H1 (cell line): ENCODE results near the gene ZNF555. TPM values are rescaled to one million over a fixed set of nuclear protein-coding genes. Genes with fewer than 3 reads are reported as not detected.

Experiments
- CBX8 ChIP-seq: fragments of 300-800, 300-1000 bp; sonication (generic); IDR thresholded peaks from 2 replicates; pipeline ENCODE4 v1.7.1; 2016; ENCODE audit warnings: low read depth, low read length, borderline replicate concordance
- EP300 ChIP-seq, 2 experiments: IDR thresholded peaks; 1 replicate in 1 of 2; 2 replicates in 1 of 2; pipeline ENCODE4 v1.6.1; 2011 to 2012; ENCODE audit warnings: low read depth in 2 of 2, low read length in 2 of 2, mild to moderate bottlenecking in 2 of 2, borderline replicate concordance in 1 of 2, inconsistent platforms in 1 of 2, moderate library complexity in 1 of 2
- HDAC2 ChIP-seq, 2 experiments: fragments of 300-600 bp in 1 of 2; sonication (generic) in 1 of 2; IDR thresholded peaks; 2 replicates each; pipeline ENCODE4 v1.6.1; 2011 to 2012; ENCODE audit warnings: low read depth in 2 of 2, low read length in 2 of 2, mild to moderate bottlenecking in 2 of 2, moderate library complexity in 2 of 2, borderline replicate concordance in 1 of 2, inconsistent platforms in 1 of 2
- JUND ChIP-seq: IDR thresholded peaks from 2 replicates; pipeline ENCODE4 v1.6.1; 2011; ENCODE audit warnings: mild to moderate bottlenecking, improper control_type of control experiment, low read length
- POLR2A ChIP-seq, 2 experiments: IDR thresholded peaks; 1 replicate in 1 of 2; 2 replicates in 1 of 2; pipeline ENCODE4 v1.6.1; 2011; ENCODE audit warnings: low read depth in 2 of 2, low read length in 2 of 2, mild to moderate bottlenecking in 2 of 2; ENCODE audit errors: control extremely low read depth in 1 of 2
- TBP ChIP-seq: IDR thresholded peaks from 2 replicates; pipeline ENCODE4 v1.6.1; 2011; ENCODE audit warnings: low read depth, low read length, improper control_type of control experiment
- YY1 ChIP-seq: IDR thresholded peaks from 2 replicates; pipeline ENCODE4 v1.6.1; 2011; ENCODE audit warnings: low read depth, mild to moderate bottlenecking, low read length
- polyA plus RNA-seq, 7 experiments: library from polyadenylated mRNA; depleted of rRNA in 3 of 7; stranded (reverse) in 5 of 7; unstranded in 2 of 7; fragments of >200 nt in 5 of 7; fragments of 200-250 nt in 2 of 7; gene quantifications; 1 replicate in 5 of 7; 2 replicates in 1 of 7; 4 replicates in 1 of 7; pipeline versions ENCODE4 v1.2.1 to v1.2.3, GENCODE V29; 2011 to 2013; ENCODE audit warnings: missing spikeins in 2 of 7, mixed read lengths in 2 of 7
- total RNA-seq: library from RNA; stranded (reverse); fragmentation: NEBNext Ultra II Directional; extraction: Animal tissue kit (Norgen Biotek cat#: 25700); gene quantifications from 2 replicates; pipeline ENCODE4 v1.2.1, GENCODE V29; 2021

Gene ZNF555
- total and polyA plus RNA-seq, 2 of the 8 experiments (the other 6 are each of a cell fraction or from before 2014, with no cell fraction given): 1.6 to 5.7 TPM

DNA sequence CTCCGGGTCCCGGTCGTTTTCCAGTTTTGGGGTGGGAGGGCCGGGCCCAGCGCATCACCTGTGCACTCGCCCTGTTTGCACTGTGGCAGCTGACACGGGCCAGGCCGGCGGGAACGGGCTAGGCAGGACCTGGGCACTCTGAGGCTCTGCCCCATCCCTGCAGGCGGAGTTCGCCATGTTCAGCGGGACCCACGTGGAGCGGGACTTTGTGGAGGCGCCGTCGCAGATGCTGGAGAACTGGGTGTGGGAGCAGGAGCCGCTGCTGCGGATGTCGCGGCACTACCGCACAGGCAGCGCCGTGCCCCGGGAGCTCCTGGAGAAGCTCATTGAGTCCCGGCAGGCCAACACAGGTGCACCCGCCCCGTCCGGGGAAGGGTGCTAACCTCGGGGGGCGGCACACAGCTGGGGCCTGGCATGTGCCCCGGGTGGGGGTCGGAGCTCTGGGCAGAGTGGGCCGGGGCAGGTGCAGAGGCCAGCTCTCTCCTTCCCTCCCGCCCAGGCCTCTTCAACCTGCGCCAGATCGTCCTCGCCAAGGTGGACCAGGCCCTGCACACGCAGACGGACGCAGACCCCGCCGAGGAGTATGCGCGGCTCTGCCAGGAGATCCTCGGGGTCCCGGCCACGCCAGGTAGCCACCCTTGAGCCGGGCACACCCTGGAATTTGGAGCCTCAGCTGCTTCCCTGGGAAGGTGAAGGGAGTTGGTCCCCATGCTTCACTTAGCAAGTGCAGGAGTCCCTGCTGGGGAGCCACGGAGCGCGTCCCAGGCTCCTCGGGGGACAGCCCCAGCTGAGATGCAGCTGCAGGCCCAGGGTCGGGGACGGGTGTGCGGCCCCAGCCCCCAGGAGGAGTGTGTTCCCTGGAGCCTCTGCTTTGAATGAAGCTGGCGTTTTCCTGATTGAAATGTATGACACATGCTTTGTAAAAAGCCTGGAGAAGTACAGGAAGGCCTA, 30.9 kb upstream of the ZNF555 start (continued):
- TF ChIP-seq HDAC2 (IDR thresholded peaks at IDR 0.05; ENCODE audit: borderline replicate concordance in 1 of 2, low read depth in 2 of 2, low read length in 2 of 2) (no peak), POLR2A (IDR thresholded peaks at IDR 0.05; ENCODE audit: control extremely low read depth in 1 of 2, low read depth in 2 of 2, low read length in 2 of 2) (no peak), JUND (no peak), TBP (no peak), EP300 (IDR thresholded peaks at IDR 0.05; ENCODE audit: borderline replicate concordance in 1 of 2, low read depth in 2 of 2, low read length in 2 of 2) (no peak), CBX8 (no peak), YY1 (no peak)
